ENCODE results near the gene GAL3ST2.
"Not testable (repeated sequence)": the region's sequence is repeated elsewhere in the genome, so short reads cannot be mapped to it uniquely, and the experiment has no call there.

GAL3ST2 gene

GRCh38 chr2:241750076-241750840, 26.4 kb upstream of the GAL3ST2 start:
- peaks cover 62% of the 10 kb centered on the region for H3K36me3 ChIP-seq (ENCODE audit: control insufficient read depth, insufficient read depth, low read length, severe bottlenecking)
- DNase-seq (ENCODE audit: low read depth), result no peak
- H3K9ac ChIP-seq (ENCODE audit: low read length), result no peak overlapping the region
- H3K4me1 ChIP-seq (ENCODE audit: control insufficient read depth, insufficient read depth, low read length), result no peaks in the 10 kb centered on the region
- H3K27me3 ChIP-seq (replicated peaks; ENCODE audit: control insufficient read depth, insufficient read depth, low read length), result no peaks in the 10 kb centered on the region
- H3K4me3 ChIP-seq (ENCODE audit: low read length), result no peak overlapping the region
- no peaks in the 10 kb centered on the region for H3K9me3 ChIP-seq (ENCODE audit: control insufficient read depth, low read length)

DNA sequence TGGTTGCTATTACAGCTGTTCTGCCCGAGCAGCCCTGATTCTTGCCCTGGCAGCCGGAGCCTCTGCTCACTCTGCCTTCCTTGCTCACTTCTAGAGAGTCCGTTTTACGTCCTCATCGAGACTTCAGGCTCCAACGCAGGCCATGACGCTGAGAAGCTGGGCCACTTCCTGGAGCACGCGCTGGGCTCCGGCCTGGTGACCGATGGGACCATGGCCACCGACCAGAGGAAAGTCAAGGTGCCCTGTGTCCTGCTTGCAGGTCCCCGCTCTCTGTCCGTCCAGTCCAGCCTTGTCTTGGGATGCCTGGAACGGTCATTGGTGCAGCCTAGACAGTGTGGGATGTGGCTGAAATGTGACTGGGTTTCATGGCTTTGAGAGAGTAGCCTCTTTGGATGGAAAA, 25.5 kb upstream of the GAL3ST2 start:
- no peaks in the 10 kb centered on the region for H3K9me3 ChIP-seq (ENCODE audit: control insufficient read depth, low read length)
- no peak overlapping the region for H3K9ac ChIP-seq (ENCODE audit: low read length)
- no peaks in the 10 kb centered on the region for H3K4me1 ChIP-seq (ENCODE audit: control insufficient read depth, insufficient read depth, low read length)
- no peaks in the 10 kb centered on the region for H3K27me3 ChIP-seq (replicated peaks; ENCODE audit: control insufficient read depth, insufficient read depth, low read length)
- H3K4me3 ChIP-seq (ENCODE audit: low read length), result no peak overlapping the region
- no peak for DNase-seq (ENCODE audit: low read depth)
- peaks cover 62% of the 10 kb centered on the region for H3K36me3 ChIP-seq (ENCODE audit: control insufficient read depth, insufficient read depth, low read length, severe bottlenecking)

- no peak for DNase-seq (ENCODE audit: low read depth)
- Histone ChIP-seq H3K9me3 (ENCODE audit: control insufficient read depth, low read length) (no peaks in the 10 kb centered on the region), H3K4me1 (ENCODE audit: control insufficient read depth, insufficient read depth, low read length) (no peaks in the 10 kb centered on the region), H3K4me3 (ENCODE audit: low read length) (no peak overlapping the region), H3K27me3 (replicated peaks; ENCODE audit: control insufficient read depth, insufficient read depth, low read length) (no peaks in the 10 kb centered on the region), H3K36me3 (ENCODE audit: control insufficient read depth, insufficient read depth, low read length, severe bottlenecking) (peaks cover 66% of the 10 kb centered on the region), H3K9ac (ENCODE audit: low read length) (no peak overlapping the region)
Measured at GRCh38 chr2:241751776-241752175, 24.8 kb upstream of the GAL3ST2 start.

DNA sequence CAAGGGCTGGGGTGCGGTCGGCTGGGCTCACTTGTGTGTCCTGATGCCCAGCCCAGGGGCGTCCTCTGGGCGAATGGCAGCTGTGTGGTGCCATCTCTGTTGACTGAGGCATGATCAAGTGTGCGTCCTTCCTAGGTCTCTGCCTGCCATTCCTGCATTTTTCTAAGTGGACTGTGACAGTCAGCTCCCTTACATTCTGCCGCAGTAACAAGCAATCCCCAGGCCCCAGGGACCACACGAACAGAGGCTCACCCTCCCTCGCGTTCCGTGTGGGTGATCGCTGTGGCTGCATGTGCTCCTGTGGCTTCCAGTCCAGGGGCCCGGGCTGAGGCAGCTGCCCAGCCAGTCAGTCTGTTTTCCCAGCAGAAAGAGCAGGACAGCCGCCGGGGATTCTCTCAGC, 24.4 kb upstream of the GAL3ST2 start:
- DNase-seq (ENCODE audit: low read depth), result no peak
- Histone ChIP-seq H3K4me1 (ENCODE audit: control insufficient read depth, insufficient read depth, low read length) (no peaks in the 10 kb centered on the region), H3K9ac (ENCODE audit: low read length) (no peak overlapping the region), H3K27me3 (replicated peaks; ENCODE audit: control insufficient read depth, insufficient read depth, low read length) (no peaks in the 10 kb centered on the region), H3K36me3 (ENCODE audit: control insufficient read depth, insufficient read depth, low read length, severe bottlenecking) (peaks cover 67% of the 10 kb centered on the region), H3K9me3 (ENCODE audit: control insufficient read depth, low read length) (no peaks in the 10 kb centered on the region), H3K4me3 (ENCODE audit: low read length) (no peak overlapping the region)

- Histone ChIP-seq H3K9me3 (ENCODE audit: control insufficient read depth, low read length) (no peaks in the 10 kb centered on the region), H3K27me3 (replicated peaks; ENCODE audit: control insufficient read depth, insufficient read depth, low read length) (no peaks in the 10 kb centered on the region), H3K36me3 (ENCODE audit: control insufficient read depth, insufficient read depth, low read length, severe bottlenecking) (peaks cover 71% of the 10 kb centered on the region), H3K9ac (ENCODE audit: low read length) (no peak overlapping the region), H3K4me3 (ENCODE audit: low read length) (no peak overlapping the region), H3K4me1 (ENCODE audit: control insufficient read depth, insufficient read depth, low read length) (no peaks in the 10 kb centered on the region)
- DNase-seq (ENCODE audit: low read depth), result no peak
Measured at GRCh38 chr2:241752689-241753276, 23.8 kb upstream of the GAL3ST2 start.

- DNase-seq (ENCODE audit: low read depth), result no peak
- Histone ChIP-seq H3K4me1 (ENCODE audit: control insufficient read depth, insufficient read depth, low read length) (no peaks in the 10 kb centered on the region), H3K9me3 (ENCODE audit: control insufficient read depth, low read length) (no peaks in the 10 kb centered on the region), H3K27me3 (replicated peaks; ENCODE audit: control insufficient read depth, insufficient read depth, low read length) (no peaks in the 10 kb centered on the region), H3K36me3 (ENCODE audit: control insufficient read depth, insufficient read depth, low read length, severe bottlenecking) (peaks cover 75% of the 10 kb centered on the region), H3K9ac (ENCODE audit: low read length) (no peak overlapping the region), H3K4me3 (ENCODE audit: low read length) (no peak overlapping the region)
Measured at GRCh38 chr2:241753493-241753892, 23.1 kb upstream of the GAL3ST2 start.

- H3K4me1 ChIP-seq (ENCODE audit: control insufficient read depth, insufficient read depth, low read length), result no peaks in the 10 kb centered on the region
- no peak for DNase-seq (ENCODE audit: low read depth)
- no peak overlapping the region for H3K9ac ChIP-seq (ENCODE audit: low read length)
- no peaks in the 10 kb centered on the region for H3K9me3 ChIP-seq (ENCODE audit: control insufficient read depth, low read length)
- H3K27me3 ChIP-seq (replicated peaks; ENCODE audit: control insufficient read depth, insufficient read depth, low read length), result no peaks in the 10 kb centered on the region
- no peak overlapping the region for H3K4me3 ChIP-seq (ENCODE audit: low read length)
- peaks cover 74% of the 10 kb centered on the region for H3K36me3 ChIP-seq (ENCODE audit: control insufficient read depth, insufficient read depth, low read length, severe bottlenecking)
Measured at GRCh38 chr2:241754042-241754441, 22.6 kb upstream of the GAL3ST2 start.

DNA sequence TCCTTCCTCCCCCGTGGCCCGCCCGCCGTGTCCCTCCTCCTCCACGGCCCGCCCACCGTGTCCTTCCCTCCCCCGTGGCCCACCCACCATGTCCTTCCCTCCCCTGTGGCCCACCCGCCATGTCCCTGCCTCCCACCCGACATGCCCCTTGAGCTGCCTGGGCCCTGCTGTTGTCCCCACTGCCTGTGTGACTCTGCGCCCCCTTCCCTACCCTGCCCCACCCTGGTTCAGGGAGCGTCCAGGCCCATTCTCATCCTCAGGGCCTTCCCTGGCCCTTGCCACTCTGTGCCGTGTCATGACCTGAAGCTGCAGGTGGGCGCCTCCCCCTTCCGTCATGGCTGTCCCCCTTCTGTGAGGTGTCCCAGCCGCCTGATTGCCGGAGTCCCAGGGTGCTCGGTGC, 21.5 kb upstream of the GAL3ST2 start:
- no peak for DNase-seq (ENCODE audit: low read depth)
- Histone ChIP-seq H3K27me3 (replicated peaks; ENCODE audit: control insufficient read depth, insufficient read depth, low read length) (no peaks in the 10 kb centered on the region), H3K9me3 (ENCODE audit: control insufficient read depth, low read length) (no peaks in the 10 kb centered on the region), H3K4me3 (ENCODE audit: low read length) (no peak overlapping the region), H3K4me1 (ENCODE audit: control insufficient read depth, insufficient read depth, low read length) (no peaks in the 10 kb centered on the region), H3K9ac (ENCODE audit: low read length) (no peak overlapping the region), H3K36me3 (ENCODE audit: control insufficient read depth, insufficient read depth, low read length, severe bottlenecking) (peaks cover 71% of the 10 kb centered on the region)

GRCh38 chr2:241755777-241756176, 20.8 kb upstream of the GAL3ST2 start:
- H3K27me3 ChIP-seq (replicated peaks; ENCODE audit: control insufficient read depth, insufficient read depth, low read length), result no peaks in the 10 kb centered on the region
- no peaks in the 10 kb centered on the region for H3K9me3 ChIP-seq (ENCODE audit: control insufficient read depth, low read length)
- H3K4me1 ChIP-seq (ENCODE audit: control insufficient read depth, insufficient read depth, low read length), result no peaks in the 10 kb centered on the region
- H3K4me3 ChIP-seq (ENCODE audit: low read length), result no peak overlapping the region
- DNase-seq (ENCODE audit: low read depth), result no peak
- H3K9ac ChIP-seq (ENCODE audit: low read length), result no peak overlapping the region
- H3K36me3 ChIP-seq (ENCODE audit: control insufficient read depth, insufficient read depth, low read length, severe bottlenecking), result peaks cover 77% of the 10 kb centered on the region

DNA sequence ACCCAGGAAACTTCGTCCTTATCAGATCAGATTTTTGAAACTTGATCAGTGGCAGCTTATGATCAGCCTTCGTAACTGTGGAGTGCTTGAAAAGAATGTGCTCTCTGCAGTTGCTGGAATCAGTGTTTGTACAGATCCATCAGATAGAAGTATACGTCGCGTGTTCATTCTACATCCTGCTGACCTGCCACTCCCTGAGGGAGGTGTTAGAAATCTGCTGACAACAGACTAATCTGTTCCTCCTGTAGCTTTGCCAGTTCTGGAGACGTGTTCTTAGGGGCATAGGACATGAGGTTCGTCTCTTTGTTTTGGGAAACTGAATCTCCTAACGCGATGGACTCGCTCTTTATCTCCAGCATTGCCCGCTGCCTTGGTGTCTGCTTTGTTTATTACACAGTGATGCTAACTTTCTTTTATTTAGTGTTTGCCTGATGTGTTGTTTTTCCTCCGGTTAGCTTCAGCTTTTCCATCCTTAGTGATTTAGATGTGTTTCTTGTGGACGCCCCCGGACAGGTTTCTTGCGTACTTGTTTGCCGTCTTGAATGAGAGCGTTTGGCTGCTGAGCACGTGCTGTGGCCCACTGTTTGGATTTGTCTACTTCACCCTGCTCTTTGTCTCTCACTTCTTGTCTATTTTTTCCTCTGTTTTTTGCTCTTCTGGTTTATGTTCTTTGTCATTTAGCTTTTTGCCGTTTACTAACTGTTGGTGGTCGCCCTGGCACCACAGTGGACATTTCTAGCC, 17.4 kb upstream of the GAL3ST2 start:
- DNase-seq (ENCODE audit: low read depth), result no peak
- Histone ChIP-seq H3K9me3 (ENCODE audit: control insufficient read depth, low read length) (no peaks in the 10 kb centered on the region), H3K4me3 (ENCODE audit: low read length) (no peak overlapping the region), H3K4me1 (ENCODE audit: control insufficient read depth, insufficient read depth, low read length) (no peaks in the 10 kb centered on the region), H3K36me3 (ENCODE audit: control insufficient read depth, insufficient read depth, low read length, severe bottlenecking) (peaks cover 60% of the 10 kb centered on the region), H3K9ac (ENCODE audit: low read length) (no peak overlapping the region), H3K27me3 (replicated peaks; ENCODE audit: control insufficient read depth, insufficient read depth, low read length) (no peaks in the 10 kb centered on the region)

GRCh38 chr2:241759893-241760292, 16.7 kb upstream of the GAL3ST2 start:
- not testable (repeated sequence) for H3K4me1 ChIP-seq (ENCODE audit: control insufficient read depth, insufficient read depth, low read length); H3K9ac ChIP-seq (ENCODE audit: low read length); H3K27me3 ChIP-seq (replicated peaks; ENCODE audit: control insufficient read depth, insufficient read depth, low read length); H3K4me3 ChIP-seq (ENCODE audit: low read length); H3K9me3 ChIP-seq (ENCODE audit: control insufficient read depth, low read length); DNase-seq (ENCODE audit: low read depth)
- peaks cover 55% of the 10 kb centered on the region for H3K36me3 ChIP-seq (ENCODE audit: control insufficient read depth, insufficient read depth, low read length, severe bottlenecking)

All from adipocyte (in vitro differentiated cells).